A549 treated with CpdA at 1 μM for 4 hours (cell line): Measurements from ENCODE around the gene NCAPH2. TPM values are rescaled to one million over a fixed set of nuclear protein-coding genes. Genes with fewer than 3 reads are reported as not detected.

Experiments
- total RNA-seq: library from RNA; stranded (reverse); fragments of 200-300 nt; extraction: Qiagen RNA extraction; gene quantifications from 5 replicates; pipeline ENCODE4 v1.2.3, GENCODE V29; 2022; ENCODE audit warnings: low read depth

The NCAPH2 gene
- total RNA-seq: 33.4 to 40.4 TPM (median 37.2 TPM) in 5 replicates

GRCh38 chr22:50507991-50508884, at the start of gene NCAPH2:
NCAPH2 (plus strand) TSS chr22:50508224; CDS start chr22:50508338, 114 bp downstream.

GRCh38 chr22:50474710-50475651, 33.0 kb upstream of the NCAPH2 start, which contains the start of gene SBF1:
SBF1 (minus strand) TSS chr22:50475035; CDS start chr22:50474840, 195 bp downstream.

GRCh38 chr22:50481440-50482106, 26.5 kb upstream of the NCAPH2 start, which contains the start of gene ADM2:
ADM2 (plus strand) TSS chr22:50481543; CDS start chr22:50481848, 305 bp downstream.

GRCh38 chr22:50486561-50487289, 21.3 kb upstream of the NCAPH2 start, which contains the start of gene MIOX:
MIOX (plus strand) TSS chr22:50486859; CDS start chr22:50486898, 39 bp downstream.

GRCh38 chr22:50507421-50507990, 518 bp upstream of the NCAPH2 start, which contains the start of gene LMF2:
LMF2 (minus strand) TSS chr22:50507702; CDS start chr22:50507675, 27 bp downstream.

GRCh38 chr22:50525104-50525857, 17.3 kb downstream of the NCAPH2 start, which contains the start of gene SCO2:
SCO2 (minus strand) TSS chr22:50525598; CDS start chr22:50524411, 1,187 bp downstream.

GRCh38 chr22:50529897-50530579, 22.0 kb downstream of the NCAPH2 start, which contains the start of gene TYMP:
TYMP (minus strand) TSS chr22:50530012; CDS start chr22:50529709, 303 bp downstream.

GRCh38 chr22:50545522-50546325, 37.7 kb downstream of the NCAPH2 start, which contains the start of gene KLHDC7B:
KLHDC7B (plus strand) TSS chr22:50545899; CDS start chr22:50546244, 345 bp downstream.

GRCh38 chr22:50562523-50563412, 54.7 kb downstream of the NCAPH2 start, which contains the start of gene SYCE3:
SYCE3 (minus strand) TSS chr22:50562919; CDS start chr22:50556405, 6,514 bp downstream.

Other genes starting within 250 kb of the NCAPH2 start
- gene MAPK12, start 246.5 kb upstream of the NCAPH2 start, total RNA-seq: 18.0 to 24.9 TPM (median 23.4 TPM) in 5 replicates
- gene MAPK11, start 237.8 kb upstream of the NCAPH2 start, total RNA-seq: 4.5 to 7.4 TPM (median 7.0 TPM) in 5 replicates
- 93.1 to 128 TPM (median 108 TPM) in 5 replicates for gene PLXNB2, start 200.6 kb upstream of the NCAPH2 start, total RNA-seq
- gene DENND6B, start 181.2 kb upstream of the NCAPH2 start, total RNA-seq: 2.2 to 3.4 TPM (median 2.8 TPM) in 5 replicates
- 9.3 to 13.6 TPM (median 13.2 TPM) in 5 replicates for gene PPP6R2, start 164.9 kb upstream of the NCAPH2 start, total RNA-seq
- 17.7 to 27.3 TPM (median 24.6 TPM) in 5 replicates for gene SBF1, start 33.2 kb upstream of the NCAPH2 start, total RNA-seq
- gene ADM2, start 26.7 kb upstream of the NCAPH2 start, total RNA-seq: 0.49 to 0.87 TPM (median 0.50 TPM) in 5 replicates
- 0.05 TPM in 1 of 5 replicates, not detected in the others for gene MIOX, start 21.4 kb upstream of the NCAPH2 start, total RNA-seq
- 30.4 to 50.1 TPM (median 44.1 TPM) in 5 replicates for gene LMF2, start 522 bp upstream of the NCAPH2 start, total RNA-seq
- 1.9 to 6.1 TPM (median 4.8 TPM) in 5 replicates for gene SCO2, start 17.4 kb downstream of the NCAPH2 start, total RNA-seq
- gene TYMP, start 21.8 kb downstream of the NCAPH2 start, total RNA-seq: 11.3 to 21.2 TPM (median 18.6 TPM) in 5 replicates
- gene KLHDC7B, start 37.7 kb downstream of the NCAPH2 start, total RNA-seq: 0.02 to 0.05 TPM (median 0.05 TPM) in 3 of 5 replicates, not detected in the others
- 0.25 to 0.75 TPM (median 0.46 TPM) in 3 of 5 replicates, not detected in the others for gene SYCE3, start 54.7 kb downstream of the NCAPH2 start, total RNA-seq
- gene CPT1B, start 70.2 kb downstream of the NCAPH2 start, total RNA-seq: 10.5 to 15.7 TPM (median 13.6 TPM) in 5 replicates
- 16.9 to 24.5 TPM (median 19.0 TPM) in 5 replicates for gene CHKB, start 74.6 kb downstream of the NCAPH2 start, total RNA-seq
- gene MAPK8IP2, start 92.6 kb downstream of the NCAPH2 start, total RNA-seq: 2.1 to 4.2 TPM (median 3.8 TPM) in 5 replicates
- gene ARSA, start 119.9 kb downstream of the NCAPH2 start, total RNA-seq: 18.3 to 26.3 TPM (median 21.3 TPM) in 5 replicates
- 2.6 to 5.3 TPM (median 3.9 TPM) in 5 replicates for gene SHANK3, start 164.6 kb downstream of the NCAPH2 start, total RNA-seq
- 0.06 to 0.08 TPM in 2 of 5 replicates, not detected in the others for gene ACR, start 230.0 kb downstream of the NCAPH2 start, total RNA-seq